ENCODE results near the gene CD3D. TPM values are rescaled to one million over a fixed set of nuclear protein-coding genes. Genes with fewer than 3 reads are reported as not detected.

CD3D gene
- total and polyA plus RNA-seq, 2 donors (not counting 1 experiment from before 2014, with no cell fraction given): 0.79 to 1.7 TPM

- Histone ChIP-seq H3K36me3 (replicated peaks in 1 of 2; ENCODE audit: control extremely low read depth in 1 of 2, control insufficient read depth in 1 of 2, extremely low read depth in 1 of 2, insufficient read depth in 2 of 2, low read length in 1 of 2) (no peaks in the 10 kb centered on the region), H3K27ac (ENCODE audit: low read length in 2 of 2) (no peak overlapping the region), H3K4me2 (replicated peaks; ENCODE audit: low read depth, low read length, poor library complexity, severe bottlenecking) (no peak overlapping the region), H2AFZ (ENCODE audit: insufficient read depth, low read depth, low read length, poor library complexity, severe bottlenecking) (no peak overlapping the region), H3K9me3 (ENCODE audit: control extremely low read depth in 1 of 3, control insufficient read depth in 2 of 3, insufficient read depth in 1 of 3, low read length in 2 of 3) (no peaks in the 10 kb centered on the region), H4K20me1 (ENCODE audit: control insufficient read depth, insufficient read depth, low read length, poor library complexity, severe bottlenecking) (no peaks in the 10 kb centered on the region), H3K9ac (ENCODE audit: low read length) (no peak overlapping the region), H3K27me3 (replicated peaks in 1 of 4; ENCODE audit: control extremely low read depth in 1 of 4, control insufficient read depth in 3 of 4, insufficient read depth in 4 of 4, low read length in 3 of 4) (peaks cover 0 to 7% (median 2%) of the 10 kb centered on the region in 4 experiments), H3K79me2 (ENCODE audit: control insufficient read depth, insufficient read depth, low read length) (no peaks in the 10 kb centered on the region), H3K4me1 (ENCODE audit: control insufficient read depth in 2 of 2, insufficient read depth in 2 of 2, low read length in 2 of 2) (no peaks in the 10 kb centered on the region), H3K4me3 (ENCODE audit: control extremely low read depth in 1 of 5, extremely low read depth in 1 of 5, insufficient read depth in 1 of 5, low read depth in 2 of 5, low read length in 4 of 5) (no peak overlapping the region)
- Mint-ChIP-seq H3K9me3 (ENCODE audit: insufficient read depth) (no peaks in the 10 kb centered on the region), H3K27me3 (peaks cover 23% of the 10 kb centered on the region), H3K4me3 (no peak overlapping the region), H3K4me1 (peaks cover 2% of the 10 kb centered on the region), H3K27ac (no peak overlapping the region)
- ChIA-PET CTCF (interaction anchor here (0.7 to 2.9 kb wide), 29 partner anchors 7 to 881 kb away, joined by 3 to 45 read pairs (median 6); partner anchors contain the start of genes CD3E and UBE4A), POLR2A (no interaction called here)
- 54% methylated on average over 4 of the region's 5 CpGs for WGBS (ENCODE audit: insufficient coverage)
- no peak for ATAC-seq (ENCODE audit: low read depth)
- TF ChIP-seq CTCF (IDR thresholded peaks at IDR 0.05) (no peak), EZH2 (IDR thresholded peaks at IDR 0.05; ENCODE audit: borderline replicate concordance, insufficient read depth, low read depth, low read length, poor library complexity, severe bottlenecking) (no peak)
- intact Hi-C loops (cut with micrococcal nuclease): loop anchor here (1.0 kb wide), 1 partner anchor 193 kb away; no protein-coding TSS in a partner anchor
- DNase-seq: no peak
Measured at GRCh38 chr11:118295199-118295598, 47.3 kb downstream of the CD3D start.

- Mint-ChIP-seq H3K9me3 (ENCODE audit: insufficient read depth) (no peaks in the 10 kb centered on the region), H3K27me3 (peaks cover 31% of the 10 kb centered on the region), H3K4me3 (no peak overlapping the region), H3K4me1 (peaks cover 2% of the 10 kb centered on the region), H3K27ac (no peak overlapping the region)
- Histone ChIP-seq H2AFZ (ENCODE audit: insufficient read depth, low read depth, low read length, poor library complexity, severe bottlenecking) (no peak overlapping the region), H3K9ac (ENCODE audit: low read length) (no peak overlapping the region), H3K4me1 (ENCODE audit: control insufficient read depth in 2 of 2, insufficient read depth in 2 of 2, low read length in 2 of 2) (no peaks in the 10 kb centered on the region), H3K4me2 (replicated peaks; ENCODE audit: low read depth, low read length, poor library complexity, severe bottlenecking) (no peak overlapping the region), H3K4me3 (ENCODE audit: control extremely low read depth in 1 of 5, extremely low read depth in 1 of 5, insufficient read depth in 1 of 5, low read depth in 2 of 5, low read length in 4 of 5) (no peak overlapping the region), H3K36me3 (replicated peaks in 1 of 2; ENCODE audit: control extremely low read depth in 1 of 2, control insufficient read depth in 1 of 2, extremely low read depth in 1 of 2, insufficient read depth in 2 of 2, low read length in 1 of 2) (no peaks in the 10 kb centered on the region), H3K27me3 (replicated peaks in 1 of 4; ENCODE audit: control extremely low read depth in 1 of 4, control insufficient read depth in 3 of 4, insufficient read depth in 4 of 4, low read length in 3 of 4) (peaks cover 0 to 7% (median 2%) of the 10 kb centered on the region in 4 experiments), H4K20me1 (ENCODE audit: control insufficient read depth, insufficient read depth, low read length, poor library complexity, severe bottlenecking) (no peaks in the 10 kb centered on the region), H3K79me2 (ENCODE audit: control insufficient read depth, insufficient read depth, low read length) (no peaks in the 10 kb centered on the region), H3K27ac (ENCODE audit: low read length in 2 of 2) (no peak overlapping the region), H3K9me3 (ENCODE audit: control extremely low read depth in 1 of 3, control insufficient read depth in 2 of 3, insufficient read depth in 1 of 3, low read length in 2 of 3) (no peaks in the 10 kb centered on the region)
- intact Hi-C loops (cut with micrococcal nuclease): no loop called here
- no CpG with 5 or more reads among the region's 2 CpGs for WGBS (ENCODE audit: insufficient coverage)
- POLR2A ChIA-PET: no interaction called here
- ATAC-seq (ENCODE audit: low read depth) (no peak), DNase-seq (no peak)
- CTCF ChIA-PET: interaction anchor here (0.6 to 2.9 kb wide), 3 partner anchors 29 to 95 kb away, joined by 3 to 45 read pairs (median 36); no protein-coding TSS in a partner anchor
- no peak for TF ChIP-seq EZH2 (IDR thresholded peaks at IDR 0.05; ENCODE audit: borderline replicate concordance, insufficient read depth, low read depth, low read length, poor library complexity, severe bottlenecking)
- TF ChIP-seq CTCF (IDR thresholded peaks at IDR 0.05): no peak
Measured at GRCh38 chr11:118294053-118294452, 48.5 kb downstream of the CD3D start.

All from B cell (primary cell).